Fibroblast of pulmonary artery (primary cell): ENCODE results near the gene LRRC2.

Experiments used
- DNase-seq: peaks from one replicate; pipeline ENCODE4 v3.0.0-alpha.2; 2010; ENCODE audit warnings: low read depth
- H3K4me3 ChIP-seq: replicated peaks from 2 replicates; pipeline ENCODE4 v1.5.1; 2011; ENCODE audit warnings: low read depth, mild to moderate bottlenecking, control low read depth, low read length, moderate library complexity
- TF ChIP-seq, protein P1 (sequence below): IDR thresholded peaks from 2 replicates; pipeline ENCODE4 v1.5.1; 2011; ENCODE audit warnings: mild to moderate bottlenecking, control low read depth, low read length, inconsistent platforms; ENCODE audit errors: missing control alignments

The LRRC2 gene

GRCh38 chr3:46492890-46493547 lies 73.1 kb downstream of the LRRC2 start:
- TF ChIP-seq, protein P1, sequence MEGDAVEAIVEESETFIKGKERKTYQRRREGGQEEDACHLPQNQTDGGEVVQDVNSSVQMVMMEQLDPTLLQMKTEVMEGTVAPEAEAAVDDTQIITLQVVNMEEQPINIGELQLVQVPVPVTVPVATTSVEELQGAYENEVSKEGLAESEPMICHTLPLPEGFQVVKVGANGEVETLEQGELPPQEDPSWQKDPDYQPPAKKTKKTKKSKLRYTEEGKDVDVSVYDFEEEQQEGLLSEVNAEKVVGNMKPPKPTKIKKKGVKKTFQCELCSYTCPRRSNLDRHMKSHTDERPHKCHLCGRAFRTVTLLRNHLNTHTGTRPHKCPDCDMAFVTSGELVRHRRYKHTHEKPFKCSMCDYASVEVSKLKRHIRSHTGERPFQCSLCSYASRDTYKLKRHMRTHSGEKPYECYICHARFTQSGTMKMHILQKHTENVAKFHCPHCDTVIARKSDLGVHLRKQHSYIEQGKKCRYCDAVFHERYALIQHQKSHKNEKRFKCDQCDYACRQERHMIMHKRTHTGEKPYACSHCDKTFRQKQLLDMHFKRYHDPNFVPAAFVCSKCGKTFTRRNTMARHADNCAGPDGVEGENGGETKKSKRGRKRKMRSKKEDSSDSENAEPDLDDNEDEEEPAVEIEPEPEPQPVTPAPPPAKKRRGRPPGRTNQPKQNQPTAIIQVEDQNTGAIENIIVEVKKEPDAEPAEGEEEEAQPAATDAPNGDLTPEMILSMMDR, result no peak

GRCh38 chr3:46491089-46492070 lies 74.7 kb downstream of the LRRC2 start:
- DNase-seq, result no peak
- TF ChIP-seq, protein P1, result no peak
- H3K4me3 ChIP-seq, result no peak overlapping the region

More at GRCh38 chr3:46492890-46493547, 73.1 kb downstream of the LRRC2 start:
- H3K4me3 ChIP-seq, result no peak overlapping the region
- DNase-seq, result no peak

- TF ChIP-seq, protein P1, result no peak
- no peak overlapping the region for H3K4me3 ChIP-seq
- no peak for DNase-seq
Observed at GRCh38 chr3:46490338-46491084, 75.6 kb downstream of the LRRC2 start.

DNA sequence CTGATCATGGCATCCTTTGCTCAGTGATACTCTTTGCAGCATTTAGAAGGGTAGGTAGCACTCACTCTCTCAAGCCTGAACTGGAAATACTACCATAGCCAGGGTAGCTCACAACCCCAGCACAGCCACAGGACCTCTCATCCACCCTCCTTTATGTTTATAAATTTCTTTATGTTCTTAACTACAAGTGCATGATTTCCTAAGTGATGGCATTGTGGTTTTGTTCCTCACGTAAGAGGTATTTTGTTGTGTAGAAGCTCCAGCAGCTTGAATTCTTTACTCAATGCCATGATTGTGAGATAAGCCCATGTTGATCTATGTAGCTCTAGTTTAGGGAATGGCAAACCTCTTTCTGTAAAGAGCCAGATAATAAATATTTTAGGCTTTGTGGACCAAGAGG lies 76.2 kb downstream of the LRRC2 start:
- peak; percentile 30 for DNase-seq
- H3K4me3 ChIP-seq, result no peak overlapping the region
- TF ChIP-seq, protein P1, result no peak

- H3K4me3 ChIP-seq, result no peak overlapping the region
- TF ChIP-seq, protein P1, result no peak
- no peak for DNase-seq
Observed at GRCh38 chr3:46489381-46489780, 76.7 kb downstream of the LRRC2 start.

GRCh38 chr3:46488735-46489361 lies 77.3 kb downstream of the LRRC2 start:
- TF ChIP-seq, protein P1, result no peak
- peak; percentile 87 for DNase-seq
- no peak overlapping the region for H3K4me3 ChIP-seq
